ENCODE results near the gene ANXA2R. TPM values are rescaled to one million over a fixed set of nuclear protein-coding genes. Genes with fewer than 3 reads are reported as not detected.
A peak's percentile ranks its signal among the peaks of the same experiment; 100 is the strongest.
"Not testable (repeated sequence)": the region's sequence is repeated elsewhere in the genome, so short reads cannot be mapped to it uniquely, and the experiment has no call there.

Gene ANXA2R
- total RNA-seq, 2 donors from 2014 or later: 0.63 TPM; not detected in 1

GRCh38 chr5:43066799-43067741 lies 27.0 kb upstream of the ANXA2R start:
- no peaks in the 10 kb centered on the region for H3K27me3 ChIP-seq
- H3K4me3 ChIP-seq: peak overlapping the region; percentile 73 to 91
- peak overlapping the region; percentile 99 to 100 for H3K27ac ChIP-seq
- TF ChIP-seq, protein P1, sequence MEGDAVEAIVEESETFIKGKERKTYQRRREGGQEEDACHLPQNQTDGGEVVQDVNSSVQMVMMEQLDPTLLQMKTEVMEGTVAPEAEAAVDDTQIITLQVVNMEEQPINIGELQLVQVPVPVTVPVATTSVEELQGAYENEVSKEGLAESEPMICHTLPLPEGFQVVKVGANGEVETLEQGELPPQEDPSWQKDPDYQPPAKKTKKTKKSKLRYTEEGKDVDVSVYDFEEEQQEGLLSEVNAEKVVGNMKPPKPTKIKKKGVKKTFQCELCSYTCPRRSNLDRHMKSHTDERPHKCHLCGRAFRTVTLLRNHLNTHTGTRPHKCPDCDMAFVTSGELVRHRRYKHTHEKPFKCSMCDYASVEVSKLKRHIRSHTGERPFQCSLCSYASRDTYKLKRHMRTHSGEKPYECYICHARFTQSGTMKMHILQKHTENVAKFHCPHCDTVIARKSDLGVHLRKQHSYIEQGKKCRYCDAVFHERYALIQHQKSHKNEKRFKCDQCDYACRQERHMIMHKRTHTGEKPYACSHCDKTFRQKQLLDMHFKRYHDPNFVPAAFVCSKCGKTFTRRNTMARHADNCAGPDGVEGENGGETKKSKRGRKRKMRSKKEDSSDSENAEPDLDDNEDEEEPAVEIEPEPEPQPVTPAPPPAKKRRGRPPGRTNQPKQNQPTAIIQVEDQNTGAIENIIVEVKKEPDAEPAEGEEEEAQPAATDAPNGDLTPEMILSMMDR (IDR thresholded peaks at IDR 0.05): no peak
- peak; percentile 96 for DNase-seq (ENCODE audit: low spot score)
- peaks cover 16% of the 10 kb centered on the region for H3K36me3 ChIP-seq
- no peaks in the 10 kb centered on the region for H3K9me3 ChIP-seq
- peaks cover 0 to 31% of the 10 kb centered on the region in 2 donors for H3K4me1 ChIP-seq

- no peaks in the 10 kb centered on the region for H3K27me3 ChIP-seq
- H3K36me3 ChIP-seq: peaks cover 11% of the 10 kb centered on the region
- peak overlapping the region; percentile 99 to 100 for H3K27ac ChIP-seq
- H3K4me1 ChIP-seq: peaks cover 0 to 31% of the 10 kb centered on the region in 2 donors
- TF ChIP-seq, protein P1 (IDR thresholded peaks at IDR 0.05): no peak
- no peaks in the 10 kb centered on the region for H3K9me3 ChIP-seq
- peak; percentile 77 for DNase-seq (ENCODE audit: low spot score)
- H3K4me3 ChIP-seq: peak overlapping the region; percentile 73 to 91
Measured at GRCh38 chr5:43065948-43066798, 26.1 kb upstream of the ANXA2R start.

- Histone ChIP-seq H3K27ac (peak overlapping the region; percentile 99 to 100), H3K9me3 (no peaks in the 10 kb centered on the region), H3K4me3 (peak overlapping the region; percentile 73 to 91), H3K27me3 (no peaks in the 10 kb centered on the region), H3K4me1 (peaks cover 0 to 31% of the 10 kb centered on the region in 2 donors), H3K36me3 (peaks cover 3% of the 10 kb centered on the region)
- DNase-seq (ENCODE audit: low spot score): no peak
- TF ChIP-seq, protein P1 (IDR thresholded peaks at IDR 0.05): no peak
Measured at GRCh38 chr5:43065387-43065947, 25.3 kb upstream of the ANXA2R start.

- Histone ChIP-seq H3K27me3 (no peaks in the 10 kb centered on the region), H3K4me1 (peaks cover 0 to 21% of the 10 kb centered on the region in 2 donors), H3K27ac (peak overlapping the region; percentile 99 to 100), H3K36me3 (no peaks in the 10 kb centered on the region), H3K9me3 (no peaks in the 10 kb centered on the region), H3K4me3 (no peak overlapping the region)
- TF ChIP-seq, protein P1 (IDR thresholded peaks at IDR 0.05): no peak
- DNase-seq (ENCODE audit: low spot score): no peak
Measured at GRCh38 chr5:43063721-43064171, 23.6 kb upstream of the ANXA2R start.

DNA sequence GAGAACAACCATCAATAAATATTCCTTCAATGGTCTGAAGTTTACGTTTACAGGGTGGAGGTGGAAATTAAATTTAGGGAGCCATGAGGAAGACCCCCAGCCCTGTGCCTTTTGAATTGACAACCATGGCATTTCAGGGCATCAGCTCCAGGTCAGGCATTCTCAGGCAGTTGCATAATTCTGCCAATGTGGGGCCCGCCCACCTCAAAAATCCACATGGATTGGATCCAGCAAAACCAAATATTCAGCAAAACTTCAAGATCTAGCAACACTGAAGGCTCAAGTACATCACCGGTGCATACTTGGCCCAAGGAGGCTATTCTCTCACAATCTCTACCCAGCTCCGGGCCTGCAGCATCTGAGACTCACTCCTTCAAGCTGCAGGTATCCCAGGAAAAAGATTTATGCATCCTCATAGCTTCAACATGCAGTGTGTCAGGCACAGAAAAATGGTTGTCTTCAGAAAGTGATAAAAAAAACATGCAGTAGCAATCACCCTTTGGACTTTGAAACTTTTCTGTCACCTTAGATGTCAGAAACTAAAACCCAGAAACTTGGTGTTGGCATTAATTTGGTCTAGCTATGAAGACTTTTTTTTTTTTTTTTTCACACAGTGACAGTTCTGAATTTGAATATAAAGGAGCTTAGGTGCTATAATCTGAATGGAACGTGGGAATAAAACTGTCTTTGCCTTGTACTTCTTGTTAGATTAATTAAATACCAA lies 21.4 kb upstream of the ANXA2R start:
- no peak for DNase-seq (ENCODE audit: low spot score)
- Histone ChIP-seq H3K9me3 (no peaks in the 10 kb centered on the region), H3K4me3 (no peak overlapping the region), H3K36me3 (no peaks in the 10 kb centered on the region), H3K27me3 (no peaks in the 10 kb centered on the region), H3K4me1 (peaks cover 0 to 7% of the 10 kb centered on the region in 2 donors), H3K27ac (no peak overlapping the region)
- TF ChIP-seq, protein P1 (IDR thresholded peaks at IDR 0.05): no peak

- DNase-seq (ENCODE audit: low spot score); H3K9me3 ChIP-seq; H3K4me1 ChIP-seq; H3K36me3 ChIP-seq; H3K27me3 ChIP-seq; H3K27ac ChIP-seq; H3K4me3 ChIP-seq: not testable (repeated sequence)
Measured at GRCh38 chr5:43060020-43060419, 19.9 kb upstream of the ANXA2R start.

- H3K27me3 ChIP-seq; DNase-seq (ENCODE audit: low spot score); H3K4me3 ChIP-seq; H3K4me1 ChIP-seq; H3K9me3 ChIP-seq; H3K36me3 ChIP-seq; H3K27ac ChIP-seq: not testable (repeated sequence)
Measured at GRCh38 chr5:43055098-43055497, 15.0 kb upstream of the ANXA2R start.
